H1 (cell line): ENCODE measurements around the gene DMRTA1. TPM values are rescaled to one million over a fixed set of nuclear protein-coding genes. Genes with fewer than 3 reads are reported as not detected.

Source experiments
- CTCF ChIA-PET: fragments of 300-600 bp; sonication (Branson Sonifier 250); formaldehyde crosslinking; loops from one replicate; lab custom pipeline; 2021; ENCODE audit not compliant: partially characterized antibody; lab: Charles Lee
- POLR2A ChIA-PET: fragments of 300-600 bp; sonication (Branson Sonifier 250); formaldehyde crosslinking; loops from one replicate; lab custom pipeline; 2021; ENCODE audit warnings: inconsistent platforms; ENCODE audit not compliant: partially characterized antibody; lab: Charles Lee
- DNase-seq, 2 experiments: peaks; one replicate each; pipeline versions ENCODE4 v3.0.0 to v3.0.0-alpha.2; 2010 to 2022; ENCODE audit warnings: low spot score in 2 of 2, low read depth in 1 of 2, mixed read lengths in 1 of 2
- FAIRE-seq: peaks from 2 replicates; lab custom pipeline; 2011; peaks lifted over from hg19 to GRCh38; lab: Jason Lieb, UNC
- H2AFZ ChIP-seq: 2 replicates; pipeline ENCODE4 v1.8.1; 2012; ENCODE audit warnings: low read length, inconsistent platforms
- H2AK5ac ChIP-seq: 2 replicates; pipeline ENCODE4 v1.6.1; 2013; ENCODE audit warnings: low read depth, low read length
- H2BK120ac ChIP-seq: replicated peaks from 2 replicates; pipeline ENCODE3; 2013; ENCODE audit warnings: low read depth, low read length, inconsistent platforms
- H2BK12ac ChIP-seq: 2 replicates; pipeline ENCODE4 v1.6.1; 2013; ENCODE audit warnings: low read depth, low read length
- H2BK15ac ChIP-seq: 2 replicates; pipeline ENCODE4 v1.6.1; 2013; ENCODE audit warnings: low read length
- H2BK20ac ChIP-seq: 2 replicates; pipeline ENCODE4 v1.6.1; 2013; ENCODE audit warnings: low read length
- H2BK5ac ChIP-seq: 2 replicates; pipeline ENCODE4 v1.6.1; 2013; ENCODE audit warnings: low read depth, low read length
- H3K14ac ChIP-seq: 2 replicates; pipeline ENCODE4 v1.6.1; 2013; ENCODE audit warnings: inconsistent platforms; ENCODE audit not compliant: insufficient read length
- H3K18ac ChIP-seq: 2 replicates; pipeline ENCODE4 v1.6.1; 2013; ENCODE audit warnings: low read length; ENCODE audit errors: extremely low read depth
- H3K23ac ChIP-seq: 2 replicates; pipeline ENCODE4 v1.6.1; 2013; ENCODE audit warnings: inconsistent platforms; ENCODE audit not compliant: insufficient read length
- H3K23me2 ChIP-seq: 2 replicates; pipeline ENCODE4 v1.6.1; 2013; ENCODE audit warnings: low read depth, low read length
- H3K27ac ChIP-seq: 2 replicates; pipeline ENCODE4 v1.6.1; 2011; ENCODE audit warnings: low read depth, low read length, inconsistent platforms
- H3K27me3 ChIP-seq, 4 experiments: replicated peaks in 1 of 4; 1 replicate in 1 of 4; 2 replicates in 3 of 4; pipeline versions ENCODE4 v1.6.1 to v1.8.1; 2011 to 2013; ENCODE audit warnings: low read length in 3 of 4, mild to moderate bottlenecking in 3 of 4, inconsistent platforms in 2 of 4, mixed read lengths in 2 of 4, moderate library complexity in 1 of 4; ENCODE audit not compliant: control insufficient read depth in 3 of 4, insufficient read depth in 3 of 4; ENCODE audit errors: extremely low read depth in 1 of 4
- H3K36me3 ChIP-seq, 4 experiments: 2 replicates each; pipeline versions ENCODE4 v1.6.1 to v1.8.1; 2011 to 2013; ENCODE audit warnings: mild to moderate bottlenecking in 4 of 4, low read length in 3 of 4, moderate library complexity in 2 of 4, control low read depth in 1 of 4, inconsistent platforms in 1 of 4; ENCODE audit not compliant: insufficient read depth in 4 of 4, control insufficient read depth in 2 of 4
- H3K4ac ChIP-seq: replicated peaks from 2 replicates; pipeline ENCODE3; 2013; ENCODE audit warnings: low read length, low read depth, mixed read lengths, inconsistent platforms; ENCODE audit not compliant: insufficient read length
- H3K4me1 ChIP-seq, 4 experiments: replicated peaks in 1 of 4; 1 replicate in 1 of 4; 2 replicates in 3 of 4; pipeline versions ENCODE4 v1.6.1 to v1.8.1; 2011 to 2013; ENCODE audit warnings: low read length in 3 of 4, inconsistent platforms in 2 of 4, mixed read lengths in 1 of 4; ENCODE audit not compliant: insufficient read depth in 4 of 4, control insufficient read depth in 3 of 4
- H3K4me2 ChIP-seq, 2 experiments: 2 replicates each; pipeline versions ENCODE4 v1.6.1 to v1.8.1; 2011 to 2013; ENCODE audit warnings: low read depth in 2 of 2, low read length in 2 of 2, control low read depth in 1 of 2, inconsistent platforms in 1 of 2, mild to moderate bottlenecking in 1 of 2; ENCODE audit not compliant: insufficient read depth in 1 of 2
- H3K4me3 ChIP-seq, 4 experiments: fragments of 200-600, 300-600 bp in 1 of 4; sonication (generic), shearing (Covaris generic), sonication (Bioruptor Twin) in 1 of 4; 2 replicates each; pipeline versions ENCODE4 v1.5.1 to v1.8.1; 2011 to 2016; ENCODE audit warnings: low read length in 4 of 4, low read depth in 3 of 4, control low read depth in 2 of 4, inconsistent platforms in 2 of 4, mild to moderate bottlenecking in 2 of 4, mixed read lengths in 1 of 4, moderate library complexity in 1 of 4; ENCODE audit not compliant: insufficient read depth in 2 of 4; ENCODE audit errors: extremely low read depth in 1 of 4
- H3K56ac ChIP-seq: replicated peaks from 2 replicates; pipeline ENCODE3; 2013; ENCODE audit warnings: low read depth, mild to moderate bottlenecking, mixed read lengths, low read length, inconsistent platforms; ENCODE audit not compliant: insufficient read length
- H3K79me1 ChIP-seq: 2 replicates; pipeline ENCODE4 v1.6.1; 2013; ENCODE audit warnings: low read depth, low read length, control low read depth
- H3K79me2 ChIP-seq, 2 experiments: 2 replicates each; pipeline versions ENCODE4 v1.6.1 to v1.8.1; 2012 to 2013; ENCODE audit warnings: low read length in 2 of 2, mild to moderate bottlenecking in 2 of 2, inconsistent platforms in 1 of 2; ENCODE audit not compliant: insufficient read depth in 2 of 2, control insufficient read depth in 1 of 2
- H3K9ac ChIP-seq, 4 experiments: replicated peaks in 1 of 4; 1 replicate in 1 of 4; 2 replicates in 3 of 4; pipeline versions ENCODE4 v1.6.1 to v1.8.1; 2011 to 2013; ENCODE audit warnings: low read depth in 3 of 4, low read length in 3 of 4, control low read depth in 2 of 4, mild to moderate bottlenecking in 2 of 4, moderate library complexity in 2 of 4, inconsistent platforms in 1 of 4; ENCODE audit errors: extremely low read depth in 1 of 4
- H3K9me3 ChIP-seq, 2 experiments: 2 replicates each; pipeline versions ENCODE4 v1.6.1 to v1.8.1; 2012 to 2013; ENCODE audit warnings: mild to moderate bottlenecking in 2 of 2, moderate library complexity in 2 of 2, control low read depth in 1 of 2, inconsistent platforms in 1 of 2, low read depth in 1 of 2, low read length in 1 of 2, mixed read lengths in 1 of 2; ENCODE audit not compliant: insufficient read depth in 2 of 2
- H4K20me1 ChIP-seq, 2 experiments: replicated peaks in 1 of 2; 2 replicates each; pipeline versions ENCODE3 to v1.8.1; 2011 to 2013; ENCODE audit warnings: inconsistent platforms in 2 of 2, low read length in 2 of 2, mild to moderate bottlenecking in 1 of 2; ENCODE audit not compliant: insufficient read depth in 2 of 2, control insufficient read depth in 1 of 2
- H4K5ac ChIP-seq: 2 replicates; pipeline ENCODE4 v1.6.1; 2013; ENCODE audit warnings: low read length, low read depth, mixed read lengths, inconsistent platforms; ENCODE audit not compliant: insufficient read length
- H4K8ac ChIP-seq: 2 replicates; pipeline ENCODE4 v1.8.0; 2013; ENCODE audit warnings: mild to moderate bottlenecking, moderate library complexity, low read length, inconsistent platforms; ENCODE audit not compliant: insufficient read depth; ENCODE audit errors: extremely low read depth
- H4K91ac ChIP-seq: replicated peaks from 2 replicates; pipeline ENCODE3; 2013; ENCODE audit warnings: low read length, mixed read lengths, inconsistent platforms; ENCODE audit not compliant: insufficient read length
- BACH1 ChIP-seq: IDR thresholded peaks from 2 replicates; pipeline ENCODE4 v1.6.1; 2012; ENCODE audit warnings: low read length, improper control_type of control experiment
- HDAC2 ChIP-seq, 2 experiments: fragments of 300-600 bp in 1 of 2; sonication (generic) in 1 of 2; IDR thresholded peaks; 2 replicates each; pipeline ENCODE4 v1.6.1; 2011 to 2012; ENCODE audit warnings: low read depth in 2 of 2, low read length in 2 of 2, mild to moderate bottlenecking in 2 of 2, moderate library complexity in 2 of 2, borderline replicate concordance in 1 of 2, inconsistent platforms in 1 of 2
- POLR2A ChIP-seq, 2 experiments: IDR thresholded peaks; 1 replicate in 1 of 2; 2 replicates in 1 of 2; pipeline ENCODE4 v1.6.1; 2011; ENCODE audit warnings: low read depth in 2 of 2, low read length in 2 of 2, mild to moderate bottlenecking in 2 of 2; ENCODE audit errors: control extremely low read depth in 1 of 2
- RFX5 ChIP-seq: IDR thresholded peaks from 2 replicates; pipeline ENCODE4 v1.6.1; 2011; ENCODE audit warnings: low read depth, low read length, improper control_type of control experiment, borderline replicate concordance
- SP1 ChIP-seq: IDR thresholded peaks from 2 replicates; pipeline ENCODE4 v1.6.1; 2011; ENCODE audit warnings: low read depth, low read length
- SP4 ChIP-seq: IDR thresholded peaks from 2 replicates; pipeline ENCODE4 v1.6.1; 2012; ENCODE audit warnings: low read length, inconsistent platforms
- TAF1 ChIP-seq: IDR thresholded peaks from 2 replicates; pipeline ENCODE4 v1.6.1; 2011; ENCODE audit warnings: mild to moderate bottlenecking, low read depth, low read length
- TBP ChIP-seq: IDR thresholded peaks from 2 replicates; pipeline ENCODE4 v1.6.1; 2011; ENCODE audit warnings: low read depth, low read length, improper control_type of control experiment
- WGBS, 2 experiments: shearing (Covaris generic) in 1 of 2; methylation state at CpG; one replicate each; pipeline versions ENCODE4 v1.1.6 to v1.1.7; 2013 to 2015; ENCODE audit warnings: low lambda C conversion rate in 2 of 2, mixed read lengths in 2 of 2, inconsistent platforms in 1 of 2, low coverage in 1 of 2, missing lambda C conversion rate in 1 of 2; ENCODE audit not compliant: insufficient replicate concordance in 2 of 2, insufficient coverage in 1 of 2, insufficient read length in 1 of 2; ENCODE audit errors: extremely low coverage in 1 of 2, missing lambda C conversion rate in 1 of 2; 5-methylcytosine and 5-hydroxymethylcytosine counted together
- long read RNA-seq, 2 experiments: library from RNA in 1 of 2; library from capped mRNA in 1 of 2; stranded (forward); transcript quantifications; one replicate each; pipeline ENCODE4 v2.0.0, GENCODE V29; 2021; ENCODE audit warnings: inconsistent platforms in 1 of 2
- polyA minus RNA-seq, 3 experiments: library from RNA; depleted of rRNA, polyadenylated mRNA; stranded (reverse); fragments of >200 nt; gene quantifications; 1 replicate in 2 of 3; 2 replicates in 1 of 3; pipeline ENCODE4 v1.2.3, GENCODE V29; 2011
- polyA plus RNA-seq, 7 experiments: library from polyadenylated mRNA; depleted of rRNA in 3 of 7; stranded (reverse) in 5 of 7; unstranded in 2 of 7; fragments of >200 nt in 5 of 7; fragments of 200-250 nt in 2 of 7; gene quantifications; 1 replicate in 5 of 7; 2 replicates in 1 of 7; 4 replicates in 1 of 7; pipeline versions ENCODE4 v1.2.1 to v1.2.3, GENCODE V29; 2011 to 2013; ENCODE audit warnings: missing spikeins in 2 of 7, mixed read lengths in 2 of 7
- total RNA-seq: library from RNA; stranded (reverse); fragmentation: NEBNext Ultra II Directional; extraction: Animal tissue kit (Norgen Biotek cat#: 25700); gene quantifications from 2 replicates; pipeline ENCODE4 v1.2.1, GENCODE V29; 2021
- TF ChIP-seq, protein P1 (sequence below): IDR thresholded peaks from 2 replicates; pipeline ENCODE4 v1.6.1; 2012; ENCODE audit warnings: inconsistent platforms

The DMRTA1 gene
- total RNA-seq (3.0 and 3.3 TPM in 2 replicates), polyA plus RNA-seq (2011; rRNA removed) (0.89 and 1.5 TPM in 2 replicates), polyA minus RNA-seq (2011; rRNA and poly(A)+ RNA removed) (2.9 and 3.6 TPM in 2 replicates)
- polyA plus RNA-seq (2011; cell fraction: cytosol; rRNA removed), result 1.4 TPM
- polyA plus RNA-seq (2011; cell fraction: nucleus; rRNA removed), result 0.80 TPM
- polyA plus RNA-seq (2012, experiment 1 of 2), result 0.99 to 1.7 TPM (median 1.1 TPM) in 4 replicates
- 0.18 TPM for polyA plus RNA-seq (2012, experiment 2 of 2)
- polyA plus RNA-seq (2013, experiment 1 of 2), result 2.4 TPM
- polyA plus RNA-seq (2013, experiment 2 of 2), result 2.3 TPM
- polyA minus RNA-seq (2011; cell fraction: cytosol; rRNA and poly(A)+ RNA removed), result 1.3 TPM
- 6.7 TPM for polyA minus RNA-seq (2011; cell fraction: nucleus; rRNA and poly(A)+ RNA removed)
- long read RNA-seq, experiment 1, full-length matches to known transcripts, result 3 of 6 reads
- long read RNA-seq, experiment 1, partial matches to known transcripts, result 0 of 6 reads
- long read RNA-seq, experiment 1, other reads (novel, unspliced or antisense), result 3 of 6 reads
- long read RNA-seq, experiment 2, full-length matches to known transcripts, result 1 of 1 reads
- long read RNA-seq, experiment 2, partial matches to known transcripts, result 0 of 1 reads
- long read RNA-seq, experiment 2, other reads (novel, unspliced or antisense), result 0 of 1 reads

GRCh38 chr9:22446589-22446949 is at the start of gene DMRTA1:
Gene DMRTA1 (plus strand): TSS chr9:22446824. CDS start chr9:22447066, 242 bp downstream.
- FAIRE-seq, result no peak
- H3K36me3 ChIP-seq, result no peaks in the 10 kb centered on the region
- H3K14ac ChIP-seq, result no peak within 1 kb of the TSS
- peak within 1 kb of the TSS; percentile 79 to 83 for H3K4me2 ChIP-seq
- H3K18ac ChIP-seq, result peak within 1 kb of the TSS; percentile 72
- H2BK15ac ChIP-seq, result no peak within 1 kb of the TSS
- H3K9me3 ChIP-seq, result no peaks in the 10 kb centered on the region
- no peaks in the 10 kb centered on the region; the same call in 1 of the 2 replicates for H3K23me2 ChIP-seq
- H3K4ac ChIP-seq, result peak within 1 kb of the TSS; percentile 49
- H2BK5ac ChIP-seq, result peak within 1 kb of the TSS; percentile 22; the same call in 1 of the 2 replicates
- ChIA-PET CTCF (interaction anchor here (1.5 kb wide), 1 partner anchor 139 kb away, joined by 4 read pairs; no protein-coding TSS in a partner anchor), POLR2A (interaction anchor here (0.6 kb wide), 1 partner anchor 41 kb away, joined by 3 read pairs; no protein-coding TSS in a partner anchor)
- peak within 1 kb of the TSS; percentile 98 for H2AFZ ChIP-seq
- H2BK120ac ChIP-seq, result peak within 1 kb of the TSS; percentile 50
- H3K79me2 ChIP-seq, result no peaks in the 10 kb centered on the region
- H3K79me1 ChIP-seq, result no peaks in the 10 kb centered on the region
- no peak within 1 kb of the TSS; the same call in 1 of the 2 replicates for H2BK12ac ChIP-seq
- no peaks in the 10 kb centered on the region for H4K20me1 ChIP-seq
- H3K23ac ChIP-seq, result no peak within 1 kb of the TSS
- peaks cover 0 to 3% (median 0%) of the 10 kb centered on the region in 4 experiments; a peak in 3 of 7 replicates for H3K27me3 ChIP-seq
- H2AK5ac ChIP-seq, result no peak within 1 kb of the TSS
- H3K4me3 ChIP-seq, result peak within 1 kb of the TSS; percentile 60 to 89 (median 80)
- DNase-seq, result peak in 1 of 2 experiments; percentile 33
- no peak within 1 kb of the TSS for H2BK20ac ChIP-seq
- peak within 1 kb of the TSS; percentile 44 for H4K5ac ChIP-seq
- peak within 1 kb of the TSS; percentile 81 for H3K56ac ChIP-seq
- 2% methylated on average over 15 of the region's 24 CpGs; no CpG with 5 or more reads in 1 of the 2 experiments for WGBS, 2 experiments
- TF ChIP-seq RFX5 (no peak), HDAC2 (IDR thresholded peaks at IDR 0.05; ENCODE audit: borderline replicate concordance in 1 of 2, low read depth in 2 of 2, low read length in 2 of 2) (peak in 1 of 2 experiments; percentile 60; a peak in 2 of 4 replicates), SP4 (no peak), BACH1 (peak; percentile 51), SP1 (no peak), POLR2A (IDR thresholded peaks at IDR 0.05; ENCODE audit: control extremely low read depth in 1 of 2, low read depth in 2 of 2, low read length in 2 of 2) (peak in 1 of 2 experiments; percentile 58; a peak in 2 of 3 replicates), TAF1 (peak; percentile 57), TBP (0 out of 2 replicates have a peak, but pooled peaks have one; percentile 8)
- TF ChIP-seq, protein P1, sequence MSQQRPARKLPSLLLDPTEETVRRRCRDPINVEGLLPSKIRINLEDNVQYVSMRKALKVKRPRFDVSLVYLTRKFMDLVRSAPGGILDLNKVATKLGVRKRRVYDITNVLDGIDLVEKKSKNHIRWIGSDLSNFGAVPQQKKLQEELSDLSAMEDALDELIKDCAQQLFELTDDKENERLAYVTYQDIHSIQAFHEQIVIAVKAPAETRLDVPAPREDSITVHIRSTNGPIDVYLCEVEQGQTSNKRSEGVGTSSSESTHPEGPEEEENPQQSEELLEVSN, result peak; percentile 77
- peak within 1 kb of the TSS; percentile 42; the same call in 1 of the 2 replicates for H3K27ac ChIP-seq
- peaks cover 0 to 4% (median 1%) of the 10 kb centered on the region in 4 experiments; a peak in 1 of 7 replicates for H3K4me1 ChIP-seq
- H3K9ac ChIP-seq, result peak within 1 kb of the TSS; percentile 35 to 73 (median 50); a peak in 6 of 7 replicates
- peak within 1 kb of the TSS; percentile 53 for H4K91ac ChIP-seq
- H4K8ac ChIP-seq, result peak within 1 kb of the TSS; percentile 94
